SU-DHL-6 (cell line): Measurements from ENCODE around the gene CERK.

Experiments used
- CTCF ChIP-seq: fragments of 200-600 bp; sonication (generic); IDR thresholded peaks from one replicate; pipeline ENCODE4 v1.5.1; 2017; ENCODE audit warnings: antibody characterized with exemption, mild to moderate bottlenecking, low read length, moderate library complexity; ENCODE audit not compliant: insufficient read depth, poor library complexity, severe bottlenecking
- EZH2phosphoT487 ChIP-seq: fragments of 200-600 bp; sonication (generic), shearing (Covaris generic); conservative IDR thresholded peaks from 2 replicates; pipeline ENCODE4 v1.6.1; 2018; ENCODE audit warnings: mild to moderate bottlenecking, antibody characterized with exemption, low read length, moderate library complexity, mixed read lengths

- TF ChIP-seq CTCF = no peak
- no peak for TF ChIP-seq EZH2phosphoT487
Observed at GRCh38 chr22:46673662-46674236, 64.3 kb downstream of the CERK start.
